ENCODE data around the gene STOX2. TPM values are rescaled to one million over a fixed set of nuclear protein-coding genes. Genes with fewer than 3 reads are reported as not detected.
"Not testable (repeated sequence)": the region's sequence is repeated elsewhere in the genome, so short reads cannot be mapped to it uniquely, and the experiment has no call there.

The STOX2 gene
- total RNA-seq, 3 donors from 2014 or later: not detected

- H3K36me3 Mint-ChIP-seq (ENCODE audit: insufficient read depth): no peaks in the 10 kb centered on the region
- no peaks in the 10 kb centered on the region for H3K9me3 Mint-ChIP-seq
- ATAC-seq (peak in 1 of 2 donors; percentile 35), DNase-seq (no peak)
- no peaks in the 10 kb centered on the region for H3K4me1 Mint-ChIP-seq (ENCODE audit: low read depth)
- peaks cover 7% of the 10 kb centered on the region for H3K27me3 Mint-ChIP-seq (ENCODE audit: low read depth)
- H3K4me3 Mint-ChIP-seq: no peak overlapping the region
These were observed 31.7 kb downstream of the STOX2 start for GRCh38 chr4:183936574-183937345.

- Mint-ChIP-seq H3K27me3 (ENCODE audit: low read depth) (peaks cover 10% of the 10 kb centered on the region), H3K4me1 (ENCODE audit: low read depth) (no peaks in the 10 kb centered on the region), H3K4me3 (no peak overlapping the region), H3K9me3 (no peaks in the 10 kb centered on the region), H3K36me3 (ENCODE audit: insufficient read depth) (no peaks in the 10 kb centered on the region)
- peak in 1 of 2 donors; percentile 35 for ATAC-seq
- no peak for DNase-seq
These were observed 35.8 kb downstream of the STOX2 start for GRCh38 chr4:183940864-183941263.

GRCh38 chr4:183941964-183942363 is 36.9 kb downstream of the STOX2 start:
- ATAC-seq (no peak), DNase-seq (no peak)
- H3K36me3 Mint-ChIP-seq (ENCODE audit: insufficient read depth): no peaks in the 10 kb centered on the region
- H3K9me3 Mint-ChIP-seq: no peaks in the 10 kb centered on the region
- no peak overlapping the region for H3K4me3 Mint-ChIP-seq
- H3K27me3 Mint-ChIP-seq (ENCODE audit: low read depth): peaks cover 9% of the 10 kb centered on the region
- H3K4me1 Mint-ChIP-seq (ENCODE audit: low read depth): no peaks in the 10 kb centered on the region

- H3K4me3 Mint-ChIP-seq: no peak overlapping the region
- no peaks in the 10 kb centered on the region for H3K36me3 Mint-ChIP-seq (ENCODE audit: insufficient read depth)
- ATAC-seq (no peak), DNase-seq (no peak)
- no peaks in the 10 kb centered on the region for H3K4me1 Mint-ChIP-seq (ENCODE audit: low read depth)
- peaks cover 10% of the 10 kb centered on the region for H3K27me3 Mint-ChIP-seq (ENCODE audit: low read depth)
- no peaks in the 10 kb centered on the region for H3K9me3 Mint-ChIP-seq
These were observed 40.6 kb downstream of the STOX2 start for GRCh38 chr4:183945741-183946140.

- no peaks in the 10 kb centered on the region for H3K36me3 Mint-ChIP-seq (ENCODE audit: insufficient read depth)
- H3K4me3 Mint-ChIP-seq: no peak overlapping the region
- no peak for ATAC-seq
- H3K27me3 Mint-ChIP-seq (ENCODE audit: low read depth): peaks cover 6% of the 10 kb centered on the region
- DNase-seq: no peak
- no peaks in the 10 kb centered on the region for H3K4me1 Mint-ChIP-seq (ENCODE audit: low read depth)
- no peaks in the 10 kb centered on the region for H3K9me3 Mint-ChIP-seq
These were observed 45.4 kb downstream of the STOX2 start for GRCh38 chr4:183950536-183950935.

- not testable (repeated sequence) for DNase-seq; H3K4me1 Mint-ChIP-seq (ENCODE audit: low read depth); H3K9me3 Mint-ChIP-seq; H3K36me3 Mint-ChIP-seq (ENCODE audit: insufficient read depth); H3K27me3 Mint-ChIP-seq (ENCODE audit: low read depth); H3K4me3 Mint-ChIP-seq; ATAC-seq
These were observed 47.5 kb downstream of the STOX2 start for GRCh38 chr4:183952652-183953051.

GRCh38 chr4:183959319-183960045 is 54.4 kb downstream of the STOX2 start:
- H3K36me3 Mint-ChIP-seq (ENCODE audit: insufficient read depth): no peaks in the 10 kb centered on the region
- no peak overlapping the region for H3K4me3 Mint-ChIP-seq
- DNase-seq (no peak), ATAC-seq (no peak)
- peaks cover 13% of the 10 kb centered on the region for H3K27me3 Mint-ChIP-seq (ENCODE audit: low read depth)
- no peaks in the 10 kb centered on the region for H3K4me1 Mint-ChIP-seq (ENCODE audit: low read depth)
- H3K9me3 Mint-ChIP-seq: no peaks in the 10 kb centered on the region

- no peaks in the 10 kb centered on the region for H3K4me1 Mint-ChIP-seq (ENCODE audit: low read depth)
- ATAC-seq (no peak), DNase-seq (no peak)
- peaks cover 15% of the 10 kb centered on the region for H3K27me3 Mint-ChIP-seq (ENCODE audit: low read depth)
- H3K9me3 Mint-ChIP-seq: no peaks in the 10 kb centered on the region
- H3K36me3 Mint-ChIP-seq (ENCODE audit: insufficient read depth): no peaks in the 10 kb centered on the region
- H3K4me3 Mint-ChIP-seq: no peak overlapping the region
These were observed 54.9 kb downstream of the STOX2 start for GRCh38 chr4:183960046-183960420.

- H3K27me3 Mint-ChIP-seq (ENCODE audit: low read depth): peaks cover 23% of the 10 kb centered on the region
- no peaks in the 10 kb centered on the region for H3K36me3 Mint-ChIP-seq (ENCODE audit: insufficient read depth)
- H3K4me1 Mint-ChIP-seq (ENCODE audit: low read depth): no peaks in the 10 kb centered on the region
- no peaks in the 10 kb centered on the region for H3K9me3 Mint-ChIP-seq
- DNase-seq (no peak), ATAC-seq (no peak)
- H3K4me3 Mint-ChIP-seq: no peak overlapping the region
These were observed 55.9 kb downstream of the STOX2 start for GRCh38 chr4:183960962-183961541.

- ATAC-seq: no peak
- no peak for DNase-seq
- peaks cover 28% of the 10 kb centered on the region for H3K27me3 Mint-ChIP-seq (ENCODE audit: low read depth)
- H3K4me1 Mint-ChIP-seq (ENCODE audit: low read depth): no peaks in the 10 kb centered on the region
- H3K36me3 Mint-ChIP-seq (ENCODE audit: insufficient read depth): no peaks in the 10 kb centered on the region
- no peaks in the 10 kb centered on the region for H3K9me3 Mint-ChIP-seq
- H3K4me3 Mint-ChIP-seq: no peak overlapping the region
These were observed 56.7 kb downstream of the STOX2 start for GRCh38 chr4:183961795-183962194.

- no peak for ATAC-seq
- Mint-ChIP-seq H3K36me3 (ENCODE audit: insufficient read depth) (no peaks in the 10 kb centered on the region), H3K9me3 (no peaks in the 10 kb centered on the region), H3K27me3 (ENCODE audit: low read depth) (peaks cover 33% of the 10 kb centered on the region), H3K4me1 (ENCODE audit: low read depth) (no peaks in the 10 kb centered on the region), H3K4me3 (no peak overlapping the region)
- no peak for DNase-seq
These were observed 57.3 kb downstream of the STOX2 start for GRCh38 chr4:183962419-183962818.

- ATAC-seq (no peak), DNase-seq (no peak)
- H3K27me3 Mint-ChIP-seq (ENCODE audit: low read depth): peaks cover 44% of the 10 kb centered on the region
- H3K9me3 Mint-ChIP-seq: no peaks in the 10 kb centered on the region
- no peaks in the 10 kb centered on the region for H3K36me3 Mint-ChIP-seq (ENCODE audit: insufficient read depth)
- no peaks in the 10 kb centered on the region for H3K4me1 Mint-ChIP-seq (ENCODE audit: low read depth)
- H3K4me3 Mint-ChIP-seq: no peak overlapping the region
These were observed 61.3 kb downstream of the STOX2 start for GRCh38 chr4:183966371-183966770.

GRCh38 chr4:183967266-183967665 is 62.2 kb downstream of the STOX2 start:
- no peaks in the 10 kb centered on the region for H3K36me3 Mint-ChIP-seq (ENCODE audit: insufficient read depth)
- no peaks in the 10 kb centered on the region for H3K9me3 Mint-ChIP-seq
- H3K27me3 Mint-ChIP-seq (ENCODE audit: low read depth): peaks cover 40% of the 10 kb centered on the region
- ATAC-seq: no peak
- no peak overlapping the region for H3K4me3 Mint-ChIP-seq
- H3K4me1 Mint-ChIP-seq (ENCODE audit: low read depth): no peaks in the 10 kb centered on the region
- no peak for DNase-seq

- Mint-ChIP-seq H3K4me3 (no peak overlapping the region), H3K27me3 (ENCODE audit: low read depth) (peaks cover 40% of the 10 kb centered on the region), H3K9me3 (peaks cover 5% of the 10 kb centered on the region), H3K4me1 (ENCODE audit: low read depth) (no peaks in the 10 kb centered on the region), H3K36me3 (ENCODE audit: insufficient read depth) (no peaks in the 10 kb centered on the region)
- DNase-seq (no peak), ATAC-seq (no peak)
These were observed 63.4 kb downstream of the STOX2 start for GRCh38 chr4:183968502-183968901.

GRCh38 chr4:183968931-183969330 is 63.8 kb downstream of the STOX2 start:
- H3K4me3 Mint-ChIP-seq: no peak overlapping the region
- H3K27me3 Mint-ChIP-seq (ENCODE audit: low read depth): peaks cover 40% of the 10 kb centered on the region
- H3K36me3 Mint-ChIP-seq (ENCODE audit: insufficient read depth): no peaks in the 10 kb centered on the region
- DNase-seq: no peak
- H3K4me1 Mint-ChIP-seq (ENCODE audit: low read depth): no peaks in the 10 kb centered on the region
- H3K9me3 Mint-ChIP-seq: peaks cover 6% of the 10 kb centered on the region
- no peak for ATAC-seq

Measured in activated T-cell treated with anti-CD3 and anti-CD28 coated beads, Interleukin-2, amount 50 U/mL, for 4 hours (primary cell).